Central memory CD8-positive, alpha-beta T cell (primary cell): Measurements from ENCODE around the gene SUN5.
A peak's percentile ranks its signal among the peaks of the same experiment; 100 is the strongest.
"Not testable (repeated sequence)": the region's sequence is repeated elsewhere in the genome, so short reads cannot be mapped to it uniquely, and the experiment has no call there.

Source experiments
- ATAC-seq: fragments of 150-1000 bp; cut with Tn5 transposase; replicated peaks from 2 replicates; pipeline ENCODE4 v1.10.0; 2022; ENCODE audit warnings: mild to moderate bottlenecking, moderate FRiP score, moderate number of reproducible peaks; ENCODE audit not compliant: poor library complexity, severe bottlenecking; ENCODE audit errors: extremely low read depth
- DNase-seq, 2 donors: peaks; one replicate each; pipeline ENCODE4 v3.0.0; 2021; ENCODE audit warnings: low spot score in 2 of 2
- H3K27ac Mint-ChIP-seq: one replicate; pipeline ENCODE4 v1.8.0; 2022; ENCODE audit warnings: low read depth, mild to moderate bottlenecking, moderate library complexity, mixed read lengths
- H3K27me3 Mint-ChIP-seq: one replicate; pipeline ENCODE4 v1.8.0; 2022; ENCODE audit warnings: mixed read lengths
- H3K36me3 Mint-ChIP-seq: one replicate; pipeline ENCODE4 v1.8.0; 2022; ENCODE audit warnings: mild to moderate bottlenecking, moderate library complexity, mixed read lengths; ENCODE audit not compliant: insufficient read depth
- H3K4me1 Mint-ChIP-seq: one replicate; pipeline ENCODE4 v1.8.0; 2022; ENCODE audit warnings: mixed read lengths
- H3K4me3 Mint-ChIP-seq: one replicate; pipeline ENCODE4 v1.8.0; 2022; ENCODE audit warnings: mild to moderate bottlenecking, moderate library complexity, mixed read lengths
- H3K9me3 Mint-ChIP-seq: one replicate; pipeline ENCODE4 v1.8.0; 2022; ENCODE audit warnings: mixed read lengths

Gene SUN5

GRCh38 chr20:32965581-32966373 lies 38.5 kb downstream of the SUN5 start:
- H3K27me3 Mint-ChIP-seq, result no peaks in the 10 kb centered on the region
- peak overlapping the region; percentile 18 for H3K4me3 Mint-ChIP-seq
- H3K4me1 Mint-ChIP-seq, result peaks cover 69% of the 10 kb centered on the region
- no peaks in the 10 kb centered on the region for H3K9me3 Mint-ChIP-seq
- DNase-seq (peak; percentile 13 to 30), ATAC-seq (peak; percentile 19)
- peaks cover 15% of the 10 kb centered on the region for H3K36me3 Mint-ChIP-seq
- H3K27ac Mint-ChIP-seq, result peak overlapping the region; percentile 99

GRCh38 chr20:32965115-32965514 lies 39.1 kb downstream of the SUN5 start:
- Mint-ChIP-seq H3K27me3 (no peaks in the 10 kb centered on the region), H3K9me3 (no peaks in the 10 kb centered on the region), H3K36me3 (peaks cover 14% of the 10 kb centered on the region), H3K27ac (peak overlapping the region; percentile 99), H3K4me3 (peak overlapping the region; percentile 18), H3K4me1 (peaks cover 67% of the 10 kb centered on the region)
- ATAC-seq, result no peak
- peak in 1 of 2 donors; percentile 9 for DNase-seq

- H3K9me3 Mint-ChIP-seq, result no peaks in the 10 kb centered on the region
- no peaks in the 10 kb centered on the region for H3K27me3 Mint-ChIP-seq
- H3K4me1 Mint-ChIP-seq, result peaks cover 61% of the 10 kb centered on the region
- H3K36me3 Mint-ChIP-seq, result peaks cover 14% of the 10 kb centered on the region
- DNase-seq (no peak), ATAC-seq (no peak)
- no peak overlapping the region for H3K4me3 Mint-ChIP-seq
- no peak overlapping the region for H3K27ac Mint-ChIP-seq
These were observed 39.7 kb downstream of the SUN5 start for GRCh38 chr20:32964575-32964974.

- Mint-ChIP-seq H3K4me1 (peaks cover 49% of the 10 kb centered on the region), H3K9me3 (peaks cover 2% of the 10 kb centered on the region), H3K27ac (peak overlapping the region; percentile 50), H3K36me3 (peaks cover 12% of the 10 kb centered on the region), H3K4me3 (no peak overlapping the region), H3K27me3 (no peaks in the 10 kb centered on the region)
- no peak for ATAC-seq
- peak; percentile 5 to 10 for DNase-seq
These were observed 41.1 kb downstream of the SUN5 start for GRCh38 chr20:32963176-32963575.

- H3K36me3 Mint-ChIP-seq, H3K4me3 Mint-ChIP-seq, ATAC-seq, DNase-seq, H3K9me3 Mint-ChIP-seq, H3K27me3 Mint-ChIP-seq: not testable (repeated sequence)
- Mint-ChIP-seq H3K4me1 (peaks cover 44% of the 10 kb centered on the region), H3K27ac (peak overlapping the region; percentile 74)
These were observed 41.6 kb downstream of the SUN5 start for GRCh38 chr20:32962646-32963045.

GRCh38 chr20:32962053-32962452 lies 42.2 kb downstream of the SUN5 start:
- ATAC-seq (no peak), DNase-seq (no peak)
- Mint-ChIP-seq H3K36me3 (peaks cover 3% of the 10 kb centered on the region), H3K27ac (peak overlapping the region; percentile 74), H3K9me3 (peaks cover 10% of the 10 kb centered on the region), H3K27me3 (no peaks in the 10 kb centered on the region), H3K4me1 (peaks cover 38% of the 10 kb centered on the region), H3K4me3 (no peak overlapping the region)

GRCh38 chr20:32960849-32961731 lies 43.1 kb downstream of the SUN5 start:
- Mint-ChIP-seq H3K4me3 (no peak overlapping the region), H3K4me1 (peaks cover 28% of the 10 kb centered on the region), H3K9me3 (peaks cover 15% of the 10 kb centered on the region), H3K36me3 (peaks cover 2% of the 10 kb centered on the region), H3K27me3 (no peaks in the 10 kb centered on the region), H3K27ac (no peak overlapping the region)
- DNase-seq, result no peak
- no peak for ATAC-seq

GRCh38 chr20:32960222-32960518 lies 44.1 kb downstream of the SUN5 start:
- peaks cover 21% of the 10 kb centered on the region for H3K4me1 Mint-ChIP-seq
- H3K27ac Mint-ChIP-seq, result no peak overlapping the region
- peaks cover 2% of the 10 kb centered on the region for H3K36me3 Mint-ChIP-seq
- H3K9me3 Mint-ChIP-seq, result peaks cover 15% of the 10 kb centered on the region
- no peak overlapping the region for H3K4me3 Mint-ChIP-seq
- no peak for ATAC-seq
- DNase-seq, result no peak
- no peaks in the 10 kb centered on the region for H3K27me3 Mint-ChIP-seq

- DNase-seq, result no peak
- Mint-ChIP-seq H3K9me3 (peaks cover 15% of the 10 kb centered on the region), H3K27ac (peak overlapping the region; percentile 20), H3K4me1 (peaks cover 17% of the 10 kb centered on the region), H3K4me3 (no peak overlapping the region), H3K36me3 (peaks cover 3% of the 10 kb centered on the region), H3K27me3 (no peaks in the 10 kb centered on the region)
- no peak for ATAC-seq
These were observed 44.6 kb downstream of the SUN5 start for GRCh38 chr20:32959351-32960221.

- H3K36me3 Mint-ChIP-seq, result peaks cover 4% of the 10 kb centered on the region
- DNase-seq (no peak), ATAC-seq (no peak)
- H3K27ac Mint-ChIP-seq, result no peak overlapping the region
- H3K9me3 Mint-ChIP-seq, result peaks cover 15% of the 10 kb centered on the region
- no peaks in the 10 kb centered on the region for H3K27me3 Mint-ChIP-seq
- no peak overlapping the region for H3K4me3 Mint-ChIP-seq
- peaks cover 12% of the 10 kb centered on the region for H3K4me1 Mint-ChIP-seq
These were observed 45.7 kb downstream of the SUN5 start for GRCh38 chr20:32958574-32958973.

GRCh38 chr20:32957459-32957858 lies 46.8 kb downstream of the SUN5 start:
- H3K9me3 Mint-ChIP-seq, result peaks cover 15% of the 10 kb centered on the region

GRCh38 chr20:32950539-32950938 lies 53.7 kb downstream of the SUN5 start:
- not testable (repeated sequence) for H3K4me3 Mint-ChIP-seq, H3K27me3 Mint-ChIP-seq, H3K36me3 Mint-ChIP-seq, DNase-seq, H3K9me3 Mint-ChIP-seq, ATAC-seq
- H3K27ac Mint-ChIP-seq, result peak overlapping the region; percentile 57
- H3K4me1 Mint-ChIP-seq, result peaks cover 14% of the 10 kb centered on the region

More at GRCh38 chr20:32957459-32957858, 46.8 kb downstream of the SUN5 start:
- Mint-ChIP-seq H3K4me1 (peaks cover 10% of the 10 kb centered on the region), H3K4me3 (no peak overlapping the region), H3K27ac (no peak overlapping the region), H3K27me3 (no peaks in the 10 kb centered on the region), H3K36me3 (peaks cover 4% of the 10 kb centered on the region)
- ATAC-seq (no peak), DNase-seq (no peak)
